Measurements from ENCODE around the gene CRIM1. TPM values are rescaled to one million over a fixed set of nuclear protein-coding genes. Genes with fewer than 3 reads are reported as not detected.

Gene CRIM1
- total RNA-seq, 2 donors from 2014 or later = 2.2 to 15.5 TPM

- Mint-ChIP-seq H3K27ac (no peak overlapping the region), H3K27me3 (peaks cover 4% of the 10 kb centered on the region), H3K4me3 (no peak overlapping the region), H3K9me3 (no peaks in the 10 kb centered on the region), H3K36me3 (ENCODE audit: low read depth) (no peaks in the 10 kb centered on the region), H3K4me1 (no peaks in the 10 kb centered on the region)
- no peak for ATAC-seq (replicated peaks)
These were observed 51.8 kb downstream of the CRIM1 start for GRCh38 chr2:36407413-36407812.

GRCh38 chr2:36408198-36408703 lies 52.7 kb downstream of the CRIM1 start:
- Mint-ChIP-seq H3K27me3 (peaks cover 4% of the 10 kb centered on the region), H3K9me3 (no peaks in the 10 kb centered on the region), H3K4me1 (no peaks in the 10 kb centered on the region), H3K4me3 (no peak overlapping the region), H3K36me3 (ENCODE audit: low read depth) (no peaks in the 10 kb centered on the region), H3K27ac (no peak overlapping the region)
- no peak for ATAC-seq (replicated peaks)

- H3K4me3 Mint-ChIP-seq = no peak overlapping the region
- H3K27me3 Mint-ChIP-seq = peaks cover 4% of the 10 kb centered on the region
- no peaks in the 10 kb centered on the region for H3K36me3 Mint-ChIP-seq (ENCODE audit: low read depth)
- H3K27ac Mint-ChIP-seq = no peak overlapping the region
- no peak for ATAC-seq (replicated peaks)
- no peaks in the 10 kb centered on the region for H3K4me1 Mint-ChIP-seq
- H3K9me3 Mint-ChIP-seq = no peaks in the 10 kb centered on the region
These were observed 53.8 kb downstream of the CRIM1 start for GRCh38 chr2:36409335-36409734.

- ATAC-seq (replicated peaks) = no peak
- Mint-ChIP-seq H3K4me3 (no peak overlapping the region), H3K27me3 (peaks cover 4% of the 10 kb centered on the region), H3K9me3 (no peaks in the 10 kb centered on the region), H3K36me3 (ENCODE audit: low read depth) (no peaks in the 10 kb centered on the region), H3K4me1 (no peaks in the 10 kb centered on the region), H3K27ac (no peak overlapping the region)
These were observed 54.4 kb downstream of the CRIM1 start for GRCh38 chr2:36409935-36410334.

GRCh38 chr2:36410681-36411080 lies 55.1 kb downstream of the CRIM1 start:
- H3K4me3 Mint-ChIP-seq = no peak overlapping the region
- peaks cover 4% of the 10 kb centered on the region for H3K27me3 Mint-ChIP-seq
- no peak overlapping the region for H3K27ac Mint-ChIP-seq
- no peaks in the 10 kb centered on the region for H3K36me3 Mint-ChIP-seq (ENCODE audit: low read depth)
- H3K4me1 Mint-ChIP-seq = no peaks in the 10 kb centered on the region
- no peak for ATAC-seq (replicated peaks)
- H3K9me3 Mint-ChIP-seq = no peaks in the 10 kb centered on the region

GRCh38 chr2:36411962-36412444 lies 56.4 kb downstream of the CRIM1 start:
- Mint-ChIP-seq H3K27ac (no peak overlapping the region), H3K4me1 (no peaks in the 10 kb centered on the region), H3K4me3 (no peak overlapping the region), H3K36me3 (ENCODE audit: low read depth) (no peaks in the 10 kb centered on the region), H3K27me3 (peaks cover 4% of the 10 kb centered on the region), H3K9me3 (no peaks in the 10 kb centered on the region)
- no peak for ATAC-seq (replicated peaks)

GRCh38 chr2:36413218-36413617 lies 57.6 kb downstream of the CRIM1 start:
- Mint-ChIP-seq H3K4me3 (no peak overlapping the region), H3K4me1 (no peaks in the 10 kb centered on the region), H3K27me3 (peaks cover 4% of the 10 kb centered on the region), H3K27ac (no peak overlapping the region), H3K9me3 (no peaks in the 10 kb centered on the region), H3K36me3 (ENCODE audit: low read depth) (no peaks in the 10 kb centered on the region)
- no peak for ATAC-seq (replicated peaks)

GRCh38 chr2:36414307-36414706 lies 58.7 kb downstream of the CRIM1 start:
- no peaks in the 10 kb centered on the region for H3K4me1 Mint-ChIP-seq
- no peaks in the 10 kb centered on the region for H3K9me3 Mint-ChIP-seq
- peaks cover 4% of the 10 kb centered on the region for H3K27me3 Mint-ChIP-seq
- no peak for ATAC-seq (replicated peaks)
- H3K36me3 Mint-ChIP-seq (ENCODE audit: low read depth) = no peaks in the 10 kb centered on the region
- no peak overlapping the region for H3K27ac Mint-ChIP-seq
- no peak overlapping the region for H3K4me3 Mint-ChIP-seq

- Mint-ChIP-seq H3K36me3 (ENCODE audit: low read depth) (no peaks in the 10 kb centered on the region), H3K9me3 (no peaks in the 10 kb centered on the region), H3K4me3 (no peak overlapping the region), H3K27ac (no peak overlapping the region), H3K4me1 (peaks cover 8% of the 10 kb centered on the region), H3K27me3 (peaks cover 3% of the 10 kb centered on the region)
- no peak for ATAC-seq (replicated peaks)
These were observed 59.9 kb downstream of the CRIM1 start for GRCh38 chr2:36415381-36416022.

- Mint-ChIP-seq H3K36me3 (ENCODE audit: low read depth) (no peaks in the 10 kb centered on the region), H3K27ac (no peak overlapping the region), H3K27me3 (no peaks in the 10 kb centered on the region), H3K4me3 (no peak overlapping the region), H3K4me1 (peaks cover 9% of the 10 kb centered on the region), H3K9me3 (no peaks in the 10 kb centered on the region)
- no peak for ATAC-seq (replicated peaks)
These were observed 61.0 kb downstream of the CRIM1 start for GRCh38 chr2:36416370-36417165.

GRCh38 chr2:36420569-36421181 lies 65.1 kb downstream of the CRIM1 start:
- Mint-ChIP-seq H3K36me3 (ENCODE audit: low read depth) (no peaks in the 10 kb centered on the region), H3K27ac (no peak overlapping the region), H3K4me3 (no peak overlapping the region), H3K4me1 (peaks cover 9% of the 10 kb centered on the region), H3K27me3 (no peaks in the 10 kb centered on the region), H3K9me3 (no peaks in the 10 kb centered on the region)
- ATAC-seq (replicated peaks) = no peak

GRCh38 chr2:36421379-36421778 lies 65.8 kb downstream of the CRIM1 start:
- H3K27ac Mint-ChIP-seq = no peak overlapping the region
- peaks cover 9% of the 10 kb centered on the region for H3K4me1 Mint-ChIP-seq
- no peaks in the 10 kb centered on the region for H3K36me3 Mint-ChIP-seq (ENCODE audit: low read depth)
- H3K27me3 Mint-ChIP-seq = no peaks in the 10 kb centered on the region
- no peak for ATAC-seq (replicated peaks)
- H3K4me3 Mint-ChIP-seq = no peak overlapping the region
- H3K9me3 Mint-ChIP-seq = no peaks in the 10 kb centered on the region

GRCh38 chr2:36423172-36423571 lies 67.6 kb downstream of the CRIM1 start:
- H3K4me3 Mint-ChIP-seq = no peak overlapping the region
- H3K27me3 Mint-ChIP-seq = no peaks in the 10 kb centered on the region
- no peaks in the 10 kb centered on the region for H3K36me3 Mint-ChIP-seq (ENCODE audit: low read depth)
- H3K9me3 Mint-ChIP-seq = no peaks in the 10 kb centered on the region
- ATAC-seq (replicated peaks) = no peak
- no peak overlapping the region for H3K27ac Mint-ChIP-seq
- H3K4me1 Mint-ChIP-seq = peaks cover 9% of the 10 kb centered on the region

GRCh38 chr2:36423619-36424120 lies 68.1 kb downstream of the CRIM1 start:
- Mint-ChIP-seq H3K27me3 (no peaks in the 10 kb centered on the region), H3K36me3 (ENCODE audit: low read depth) (no peaks in the 10 kb centered on the region), H3K4me1 (peaks cover 9% of the 10 kb centered on the region), H3K4me3 (no peak overlapping the region), H3K27ac (no peak overlapping the region), H3K9me3 (no peaks in the 10 kb centered on the region)
- no peak for ATAC-seq (replicated peaks)
